H1 (cell line): Measurements from ENCODE around the gene ADGRF1. TPM values are rescaled to one million over a fixed set of nuclear protein-coding genes. Genes with fewer than 3 reads are reported as not detected.

Experiments
- CEBPB ChIP-seq: IDR thresholded peaks from 2 replicates; pipeline ENCODE4 v1.6.1; 2012; ENCODE audit warnings: low read depth, low read length
- CTCF ChIP-seq, 3 experiments: IDR thresholded peaks; 1 replicate in 2 of 3; 2 replicates in 1 of 3; pipeline versions ENCODE4 v1.5.1 to v1.6.1; 2011; ENCODE audit warnings: low read length in 3 of 3, mild to moderate bottlenecking in 3 of 3, inconsistent platforms in 2 of 3, low read depth in 1 of 3, moderate library complexity in 1 of 3; ENCODE audit not compliant: insufficient read depth in 1 of 3; ENCODE audit errors: control extremely low read depth in 1 of 3
- EP300 ChIP-seq, 2 experiments: IDR thresholded peaks; 1 replicate in 1 of 2; 2 replicates in 1 of 2; pipeline ENCODE4 v1.6.1; 2011 to 2012; ENCODE audit warnings: low read depth in 2 of 2, low read length in 2 of 2, mild to moderate bottlenecking in 2 of 2, borderline replicate concordance in 1 of 2, inconsistent platforms in 1 of 2, moderate library complexity in 1 of 2
- GABPA ChIP-seq: IDR thresholded peaks from 2 replicates; pipeline ENCODE4 v1.6.1; 2011; ENCODE audit warnings: mild to moderate bottlenecking, low read length, moderate library complexity, borderline replicate concordance; ENCODE audit not compliant: insufficient read depth
- NRF1 ChIP-seq: IDR thresholded peaks from 2 replicates; pipeline ENCODE4 v1.6.1; 2011; ENCODE audit warnings: mild to moderate bottlenecking, low read depth, low read length, improper control_type of control experiment
- RNF2 ChIP-seq: fragments of 200-900, 300-1000 bp; sonication (generic); IDR thresholded peaks from 2 replicates; pipeline ENCODE4 v1.7.1; 2016; ENCODE audit warnings: borderline replicate concordance, low read depth, mild to moderate bottlenecking, antibody characterized with exemption, low read length; ENCODE audit not compliant: poor library complexity, severe bottlenecking; ENCODE audit errors: missing control alignments
- SUZ12 ChIP-seq: fragments of 200-600 bp; sonication (generic); IDR thresholded peaks from 2 replicates; pipeline ENCODE4 v1.6.1; 2012; ENCODE audit warnings: mild to moderate bottlenecking, inconsistent platforms, low read length, moderate library complexity, mixed read lengths
- polyA plus RNA-seq, 7 experiments: library from polyadenylated mRNA; depleted of rRNA in 3 of 7; stranded (reverse) in 5 of 7; unstranded in 2 of 7; fragments of >200 nt in 5 of 7; fragments of 200-250 nt in 2 of 7; gene quantifications; 1 replicate in 5 of 7; 2 replicates in 1 of 7; 4 replicates in 1 of 7; pipeline versions ENCODE4 v1.2.1 to v1.2.3, GENCODE V29; 2011 to 2013; ENCODE audit warnings: missing spikeins in 2 of 7, mixed read lengths in 2 of 7
- total RNA-seq: library from RNA; stranded (reverse); fragmentation: NEBNext Ultra II Directional; extraction: Animal tissue kit (Norgen Biotek cat#: 25700); gene quantifications from 2 replicates; pipeline ENCODE4 v1.2.1, GENCODE V29; 2021

The ADGRF1 gene
- total and polyA plus RNA-seq, 2 of the 8 experiments (the other 6 are each of a cell fraction or from before 2014, with no cell fraction given): not detected

- TF ChIP-seq RNF2 (no peak), NRF1 (no peak), SUZ12 (no peak), CEBPB (no peak), CTCF (IDR thresholded peaks at IDR 0.05; ENCODE audit: control extremely low read depth in 1 of 3, insufficient read depth in 1 of 3, low read depth in 1 of 3, low read length in 3 of 3) (no peak), EP300 (IDR thresholded peaks at IDR 0.05; ENCODE audit: borderline replicate concordance in 1 of 2, low read depth in 2 of 2, low read length in 2 of 2) (no peak), GABPA (no peak)
- TF ChIP-seq, all 59 proteins: peak for 0
Observed at GRCh38 chr6:47008397-47008763, 33.8 kb downstream of the ADGRF1 start (continued).
